RWPE1 (cell line): ENCODE results near the gene CPEB4.

Experiments used
- CTCF ChIA-PET: fragments of 350-600 bp; sonication (Branson Sonifier 250); formaldehyde crosslinking; extraction: SDS; loops from one replicate; lab custom pipeline; 2021; lab: Yijun Ruan, JAX
- POLR2A ChIA-PET: fragments of 400-600 bp; formaldehyde crosslinking; extraction: SDS; loops from one replicate; lab custom pipeline; 2020; ENCODE audit warnings: antibody characterized with exemption; ENCODE audit not compliant: low non-redundant PET; lab: Yijun Ruan, JAX
- DNase-seq: peaks from one replicate; pipeline ENCODE4 v3.0.0; 2012; ENCODE audit warnings: low spot score
- H3K27ac ChIP-seq: fragments of 450-650 bp; 2 replicates; pipeline ENCODE4 v1.5.1; 2017
- TF ChIP-seq, protein P1 (sequence below): fragments of 450-650 bp; conservative IDR thresholded peaks from 2 replicates; pipeline ENCODE4 v1.5.1; 2017; ENCODE audit warnings: low read depth, mild to moderate bottlenecking

The CPEB4 gene

DNA sequence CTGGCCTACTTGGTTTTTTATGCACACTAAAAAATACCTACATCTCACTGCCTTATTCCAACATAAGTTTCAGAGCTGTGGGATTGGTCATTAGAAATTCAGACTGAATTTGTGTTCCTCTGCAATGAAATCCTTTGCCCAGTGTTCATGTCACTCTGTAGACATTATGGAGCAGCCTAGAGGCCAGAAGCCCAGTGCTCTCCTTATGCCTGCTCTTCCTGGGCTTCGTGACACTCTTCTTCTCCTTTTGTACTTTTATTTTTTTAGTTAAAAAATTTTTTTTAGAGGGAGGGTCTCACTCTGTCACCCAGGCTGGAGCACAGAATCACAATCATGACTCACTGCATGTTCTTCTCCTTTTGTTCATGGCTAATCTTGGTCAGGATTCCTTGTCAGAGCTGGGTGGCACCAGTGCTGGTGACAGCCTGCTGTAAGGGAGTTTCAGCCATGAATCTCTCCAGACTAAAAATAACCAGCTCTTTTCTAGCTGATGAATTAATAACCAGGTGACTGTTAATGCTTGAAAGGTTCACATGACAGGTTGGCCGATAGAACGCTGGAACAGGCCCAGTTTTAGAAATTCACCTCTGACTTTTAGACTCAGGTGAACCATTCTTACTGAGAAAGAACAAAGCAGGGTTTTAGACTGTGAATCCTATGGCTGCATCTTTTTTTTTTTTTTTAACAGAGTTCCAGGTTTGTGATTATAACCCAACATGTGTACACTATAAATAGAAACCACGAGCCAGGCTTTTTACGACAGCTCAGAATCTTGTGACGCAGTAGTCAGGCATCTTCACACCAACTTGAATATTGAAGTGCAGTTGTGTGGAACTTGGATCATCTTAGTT is 66.7 kb downstream of the CPEB4 start:
- TF ChIP-seq, protein P1, sequence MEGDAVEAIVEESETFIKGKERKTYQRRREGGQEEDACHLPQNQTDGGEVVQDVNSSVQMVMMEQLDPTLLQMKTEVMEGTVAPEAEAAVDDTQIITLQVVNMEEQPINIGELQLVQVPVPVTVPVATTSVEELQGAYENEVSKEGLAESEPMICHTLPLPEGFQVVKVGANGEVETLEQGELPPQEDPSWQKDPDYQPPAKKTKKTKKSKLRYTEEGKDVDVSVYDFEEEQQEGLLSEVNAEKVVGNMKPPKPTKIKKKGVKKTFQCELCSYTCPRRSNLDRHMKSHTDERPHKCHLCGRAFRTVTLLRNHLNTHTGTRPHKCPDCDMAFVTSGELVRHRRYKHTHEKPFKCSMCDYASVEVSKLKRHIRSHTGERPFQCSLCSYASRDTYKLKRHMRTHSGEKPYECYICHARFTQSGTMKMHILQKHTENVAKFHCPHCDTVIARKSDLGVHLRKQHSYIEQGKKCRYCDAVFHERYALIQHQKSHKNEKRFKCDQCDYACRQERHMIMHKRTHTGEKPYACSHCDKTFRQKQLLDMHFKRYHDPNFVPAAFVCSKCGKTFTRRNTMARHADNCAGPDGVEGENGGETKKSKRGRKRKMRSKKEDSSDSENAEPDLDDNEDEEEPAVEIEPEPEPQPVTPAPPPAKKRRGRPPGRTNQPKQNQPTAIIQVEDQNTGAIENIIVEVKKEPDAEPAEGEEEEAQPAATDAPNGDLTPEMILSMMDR: no peak
- ChIA-PET CTCF (interaction anchor here (0.6 kb wide), 2 partner anchors 111 to 129 kb away, joined by 3 to 7 read pairs; no protein-coding TSS in a partner anchor), POLR2A (no interaction called here)
- no peak for DNase-seq
- H3K27ac ChIP-seq: no peak overlapping the region

DNA sequence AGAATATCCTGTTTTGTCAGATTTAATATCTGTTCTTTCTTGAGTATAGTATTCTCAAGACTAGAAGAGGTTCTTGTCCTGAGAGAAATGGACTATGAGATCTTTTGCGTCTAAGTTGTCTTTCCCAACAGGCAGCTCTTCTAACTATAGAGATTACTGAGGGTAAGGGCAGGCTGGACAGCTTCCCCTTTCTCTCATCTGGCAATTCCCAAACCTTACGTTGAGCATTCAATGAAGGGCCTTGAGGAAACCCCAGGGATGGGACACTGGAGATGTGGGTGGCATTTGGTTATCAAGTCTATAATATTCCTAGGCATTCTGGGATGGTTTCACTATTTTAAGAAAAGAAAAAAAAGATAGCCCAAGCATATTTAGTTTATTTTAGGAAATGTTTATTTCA is 72.8 kb downstream of the CPEB4 start:
- POLR2A ChIA-PET: no interaction called here
- H3K27ac ChIP-seq: no peak overlapping the region
- TF ChIP-seq, protein P1: no peak
- DNase-seq: no peak
- CTCF ChIA-PET: interaction anchor here (0.6 kb wide), 1 partner anchor 240 kb away, joined by 3 read pairs; no protein-coding TSS in a partner anchor

DNA sequence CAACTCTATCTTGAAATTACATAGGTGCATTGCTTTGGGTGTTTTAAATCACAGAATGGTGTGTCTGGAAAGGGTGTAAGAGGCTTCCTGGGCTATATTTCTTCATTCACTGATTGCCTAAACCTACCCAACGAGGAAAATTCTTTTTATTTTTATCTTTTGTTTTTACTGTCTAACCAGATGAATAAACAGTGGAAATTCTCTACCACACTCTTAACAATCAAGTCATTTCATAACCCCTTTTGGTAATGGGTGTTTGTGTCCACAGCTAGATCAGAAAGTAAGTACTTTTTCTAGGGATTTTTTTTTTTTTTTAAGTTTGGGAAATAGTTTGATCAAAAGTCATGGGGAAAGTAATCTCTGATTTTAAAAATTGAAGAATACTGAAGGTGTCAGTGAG is 73.3 kb downstream of the CPEB4 start:
- no peak overlapping the region for H3K27ac ChIP-seq
- no peak for DNase-seq
- POLR2A ChIA-PET: no interaction called here
- CTCF ChIA-PET: interaction anchor here (0.6 to 1.6 kb wide), 2 partner anchors 12 to 240 kb away, joined by 3 to 9 read pairs; no protein-coding TSS in a partner anchor
- TF ChIP-seq, protein P1: no peak

DNA sequence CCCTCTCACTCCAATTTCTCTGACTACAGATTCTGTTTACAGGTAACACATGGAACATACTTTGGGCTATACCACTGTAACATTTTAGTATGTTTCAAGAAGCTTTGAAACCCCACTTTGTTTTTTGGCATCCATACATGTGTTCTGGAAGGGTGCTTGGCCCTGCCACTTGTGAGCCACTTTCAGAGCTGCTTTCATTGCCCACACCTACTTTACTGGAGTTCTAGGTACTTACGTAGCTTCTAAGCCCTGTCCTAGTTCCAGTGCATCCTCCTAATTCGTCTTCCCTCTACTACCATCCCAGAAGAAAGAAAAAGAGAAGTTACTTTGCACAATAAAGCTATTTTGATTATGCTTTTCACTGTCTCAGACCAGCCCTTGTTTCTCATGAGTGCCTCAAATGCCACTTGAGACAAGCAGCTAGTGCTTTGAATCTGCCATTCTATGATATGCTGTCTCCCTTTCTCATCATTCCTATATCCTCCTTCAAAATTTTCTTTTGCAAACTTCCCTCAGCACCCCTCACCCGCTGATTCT is 74.4 kb downstream of the CPEB4 start:
- DNase-seq: no peak
- no peak overlapping the region for H3K27ac ChIP-seq
- POLR2A ChIA-PET: interaction anchor here (0.7 kb wide), 1 partner anchor 72 kb away, joined by 3 read pairs; no protein-coding TSS in a partner anchor
- CTCF ChIA-PET: interaction anchor here (0.6 to 1.6 kb wide), 7 partner anchors 9 to 1501 kb away, joined by 3 to 9 read pairs (median 3); no protein-coding TSS in a partner anchor
- TF ChIP-seq, protein P1: no peak

DNA sequence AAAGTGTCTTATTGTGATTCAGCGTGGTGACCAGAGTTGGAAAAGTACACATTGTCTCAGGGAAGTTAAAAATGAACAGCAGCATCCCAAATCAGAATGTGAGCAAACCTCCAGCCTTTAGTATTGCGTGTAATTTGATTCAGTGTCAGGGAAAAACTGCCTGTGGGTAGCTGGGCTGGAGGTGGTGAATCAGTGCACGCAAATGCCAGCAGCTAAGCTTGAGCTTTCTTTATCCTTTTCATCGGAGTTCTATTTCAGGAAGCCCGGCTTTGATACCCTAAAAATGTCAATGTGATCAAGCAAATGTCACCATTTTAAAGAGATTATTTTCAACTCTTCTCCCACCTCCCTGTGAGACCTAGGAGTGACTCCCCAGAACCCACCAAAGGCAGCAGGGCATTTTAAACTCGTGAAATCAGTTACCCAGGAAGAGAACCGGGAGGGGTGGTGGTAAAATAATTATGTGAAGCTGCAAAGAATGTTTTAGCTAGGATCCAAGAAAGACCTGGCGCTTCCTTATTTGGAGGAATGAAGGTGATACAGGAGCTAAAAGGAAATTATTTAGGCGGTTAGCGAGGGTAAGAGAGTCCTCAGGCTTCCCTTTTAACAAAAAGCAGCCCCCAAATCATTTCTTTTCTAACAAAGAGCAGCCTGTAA is 75.2 kb downstream of the CPEB4 start:
- H3K27ac ChIP-seq: peak overlapping the region; percentile 78
- CTCF ChIA-PET: interaction anchor here (0.5 to 1.6 kb wide), 10 partner anchors 10 to 1501 kb away, joined by 3 to 9 read pairs (median 4); no protein-coding TSS in a partner anchor
- TF ChIP-seq, protein P1: no peak
- POLR2A ChIA-PET: no interaction called here
- DNase-seq: peak; percentile 40

DNA sequence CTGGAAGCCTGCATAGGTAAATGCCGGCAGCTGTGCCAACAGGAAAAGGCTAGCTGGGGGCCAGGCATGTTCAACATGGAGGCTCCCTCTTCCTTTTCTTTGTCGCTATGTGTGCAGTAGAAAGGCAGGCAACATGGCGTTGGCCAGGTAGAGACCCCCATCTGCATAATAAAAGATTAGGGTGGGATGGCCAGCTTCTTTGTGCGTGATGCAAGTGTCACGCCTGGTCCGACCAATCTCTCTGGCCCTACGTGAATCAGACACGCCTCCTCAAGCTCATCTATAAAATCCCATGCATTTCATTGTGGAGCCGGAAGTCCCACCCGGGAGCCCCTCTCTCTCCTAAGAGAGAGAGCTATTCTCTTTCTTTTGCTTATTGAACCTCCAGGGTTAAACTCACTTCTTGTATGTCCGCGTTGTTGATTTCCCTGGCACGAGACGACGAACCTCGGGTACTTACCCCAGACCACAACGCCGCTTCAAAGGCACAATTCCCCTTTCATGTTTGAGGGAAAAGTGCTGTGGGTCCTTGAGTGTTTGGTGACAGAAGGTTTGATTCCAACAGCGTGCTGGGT is 75.8 kb downstream of the CPEB4 start:
- CTCF ChIA-PET: interaction anchor here (0.5 to 0.6 kb wide), 4 partner anchors 9 to 352 kb away, joined by 3 to 4 read pairs (median 4); no protein-coding TSS in a partner anchor
- POLR2A ChIA-PET: no interaction called here
- peak overlapping the region; percentile 78 for H3K27ac ChIP-seq
- peak; percentile 30 for DNase-seq
- TF ChIP-seq, protein P1: no peak
